ENCODE measurements around the gene MCM6. TPM values are rescaled to one million over a fixed set of nuclear protein-coding genes. Genes with fewer than 3 reads are reported as not detected.

Gene MCM6
- total RNA-seq, 1 donor from 2014 or later, result 14.8 TPM

Other genes starting within 250 kb of the MCM6 start
- 63.0 and 133 TPM in 2 replicates for gene UBXN4, start 134.6 kb downstream of the MCM6 start, total RNA-seq
- not detected in 2 replicates for gene LCT, start 39.3 kb downstream of the MCM6 start, total RNA-seq
- gene DARS1, start 109.2 kb upstream of the MCM6 start, total RNA-seq, result 159 and 174 TPM in 2 replicates
- 0.52 and 1.6 TPM in 2 replicates for gene CXCR4, start 241.7 kb upstream of the MCM6 start, total RNA-seq

Measured in renal cortical epithelial cell (primary cell).